ENCODE measurements around the gene ZKSCAN7.

The ZKSCAN7 gene

DNA sequence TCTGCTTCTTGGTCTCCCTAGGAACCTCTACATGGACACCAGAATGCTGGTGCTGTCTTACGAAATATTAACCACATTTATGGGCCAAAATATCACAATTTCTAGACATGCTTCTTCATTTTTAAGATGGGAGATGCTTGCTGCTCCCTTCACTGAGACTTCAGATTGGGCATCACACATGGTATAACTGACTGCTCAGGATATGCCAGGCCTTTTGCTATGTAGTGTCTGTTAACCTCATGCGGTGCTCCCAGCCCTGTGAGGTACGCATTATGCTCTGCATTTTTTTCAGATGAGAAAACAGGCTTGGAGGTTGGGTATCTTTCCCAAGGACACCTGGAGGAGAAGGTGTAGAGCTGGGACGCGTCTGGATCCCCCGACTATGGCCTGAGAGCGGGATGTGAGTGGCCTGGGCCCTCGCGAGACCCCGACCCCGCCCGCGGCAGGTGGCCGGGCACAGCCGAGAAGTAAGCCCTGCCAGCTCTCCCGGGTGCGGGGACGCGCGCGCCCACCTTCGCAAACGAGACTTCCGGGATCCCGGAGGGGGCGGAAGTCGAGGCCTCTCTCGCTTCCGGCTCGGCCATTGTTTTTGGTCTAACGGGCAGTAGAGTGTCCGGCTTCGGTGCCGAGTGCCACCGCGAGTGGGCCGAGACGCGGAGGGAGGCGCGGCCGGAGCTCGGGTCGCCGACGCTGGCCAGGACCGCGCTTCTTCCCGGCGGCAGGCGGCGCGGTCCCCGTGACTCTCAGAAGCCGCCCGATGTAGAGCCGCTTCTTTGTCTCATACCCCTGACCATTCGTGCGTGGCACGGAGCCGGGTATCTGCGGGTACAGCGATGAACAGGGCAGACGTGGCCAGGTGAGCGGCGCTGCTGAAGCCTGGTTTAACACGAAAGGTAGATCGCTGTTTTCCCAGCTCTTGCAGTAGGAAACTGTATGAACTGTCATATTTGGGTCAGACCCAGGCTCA, at the start of gene ZKSCAN7:
ZKSCAN7 (plus strand) TSS at position 568 of the 967 bp plus-strand sequence. CDS start 1,855 bp downstream, outside the sequence.
- no peaks in the 10 kb centered on the region; a peak in 1 of 3 replicates for H3K36me3 ChIP-seq (ENCODE audit: control insufficient read depth in 2 of 2, insufficient read depth in 1 of 2, low read length in 2 of 2)
- H3K9me3 ChIP-seq (ENCODE audit: control insufficient read depth, insufficient read depth, low read depth, low read length), result no peaks in the 10 kb centered on the region
- ChIA-PET CTCF (no interaction called here), POLR2A (no interaction called here)
- no peaks in the 10 kb centered on the region for H3K4me1 ChIP-seq (ENCODE audit: control insufficient read depth, insufficient read depth, low read length)
- TF ChIP-seq, protein P1, sequence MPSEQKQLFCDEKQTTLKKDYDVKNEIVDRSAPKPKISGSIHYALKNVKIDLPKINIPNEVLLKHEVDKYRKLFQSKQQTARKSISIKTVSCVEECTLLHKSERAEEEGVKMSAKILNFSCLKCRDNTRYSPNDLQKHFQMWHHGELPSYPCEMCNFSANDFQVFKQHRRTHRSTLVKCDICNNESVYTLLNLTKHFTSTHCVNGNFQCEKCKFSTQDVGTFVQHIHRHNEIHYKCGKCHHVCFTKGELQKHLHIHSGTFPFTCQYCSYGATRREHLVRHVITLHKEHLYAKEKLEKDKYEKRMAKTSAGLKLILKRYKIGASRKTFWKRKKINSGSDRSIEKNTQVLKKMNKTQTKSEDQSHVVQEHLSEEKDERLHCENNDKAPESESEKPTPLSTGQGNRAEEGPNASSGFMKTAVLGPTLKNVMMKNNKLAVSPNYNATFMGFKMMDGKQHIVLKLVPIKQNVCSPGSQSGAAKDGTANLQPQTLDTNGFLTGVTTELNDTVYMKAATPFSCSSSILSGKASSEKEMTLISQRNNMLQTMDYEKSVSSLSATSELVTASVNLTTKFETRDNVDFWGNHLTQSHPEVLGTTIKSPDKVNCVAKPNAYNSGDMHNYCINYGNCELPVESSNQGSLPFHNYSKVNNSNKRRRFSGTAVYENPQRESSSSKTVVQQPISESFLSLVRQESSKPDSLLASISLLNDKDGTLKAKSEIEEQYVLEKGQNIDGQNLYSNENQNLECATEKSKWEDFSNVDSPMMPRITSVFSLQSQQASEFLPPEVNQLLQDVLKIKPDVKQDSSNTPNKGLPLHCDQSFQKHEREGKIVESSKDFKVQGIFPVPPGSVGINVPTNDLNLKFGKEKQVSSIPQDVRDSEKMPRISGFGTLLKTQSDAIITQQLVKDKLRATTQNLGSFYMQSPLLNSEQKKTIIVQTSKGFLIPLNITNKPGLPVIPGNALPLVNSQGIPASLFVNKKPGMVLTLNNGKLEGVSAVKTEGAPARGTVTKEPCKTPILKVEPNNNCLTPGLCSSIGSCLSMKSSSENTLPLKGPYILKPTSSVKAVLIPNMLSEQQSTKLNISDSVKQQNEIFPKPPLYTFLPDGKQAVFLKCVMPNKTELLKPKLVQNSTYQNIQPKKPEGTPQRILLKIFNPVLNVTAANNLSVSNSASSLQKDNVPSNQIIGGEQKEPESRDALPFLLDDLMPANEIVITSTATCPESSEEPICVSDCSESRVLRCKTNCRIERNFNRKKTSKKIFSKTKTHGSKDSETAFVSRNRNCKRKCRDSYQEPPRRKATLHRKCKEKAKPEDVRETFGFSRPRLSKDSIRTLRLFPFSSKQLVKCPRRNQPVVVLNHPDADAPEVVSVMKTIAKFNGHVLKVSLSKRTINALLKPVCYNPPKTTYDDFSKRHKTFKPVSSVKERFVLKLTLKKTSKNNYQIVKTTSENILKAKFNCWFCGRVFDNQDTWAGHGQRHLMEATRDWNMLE (tag by site-specific recombination; conservative IDR thresholded peaks at IDR 0.05; ENCODE audit: low read depth), result peak; percentile 65
- TF ChIP-seq, protein P2, sequence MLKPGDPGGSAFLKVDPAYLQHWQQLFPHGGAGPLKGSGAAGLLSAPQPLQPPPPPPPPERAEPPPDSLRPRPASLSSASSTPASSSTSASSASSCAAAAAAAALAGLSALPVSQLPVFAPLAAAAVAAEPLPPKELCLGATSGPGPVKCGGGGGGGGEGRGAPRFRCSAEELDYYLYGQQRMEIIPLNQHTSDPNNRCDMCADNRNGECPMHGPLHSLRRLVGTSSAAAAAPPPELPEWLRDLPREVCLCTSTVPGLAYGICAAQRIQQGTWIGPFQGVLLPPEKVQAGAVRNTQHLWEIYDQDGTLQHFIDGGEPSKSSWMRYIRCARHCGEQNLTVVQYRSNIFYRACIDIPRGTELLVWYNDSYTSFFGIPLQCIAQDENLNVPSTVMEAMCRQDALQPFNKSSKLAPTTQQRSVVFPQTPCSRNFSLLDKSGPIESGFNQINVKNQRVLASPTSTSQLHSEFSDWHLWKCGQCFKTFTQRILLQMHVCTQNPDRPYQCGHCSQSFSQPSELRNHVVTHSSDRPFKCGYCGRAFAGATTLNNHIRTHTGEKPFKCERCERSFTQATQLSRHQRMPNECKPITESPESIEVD (tag by site-specific recombination; IDR thresholded peaks at IDR 0.05), result no peak
- peak within 1 kb of the TSS; percentile 4; the same call in 1 of the 2 replicates for H3K27ac ChIP-seq (ENCODE audit: extremely low read depth, low read depth, low read length)
- peak within 1 kb of the TSS; percentile 39 for H3K4me3 ChIP-seq (ENCODE audit: low read depth, low read length)

DNA sequence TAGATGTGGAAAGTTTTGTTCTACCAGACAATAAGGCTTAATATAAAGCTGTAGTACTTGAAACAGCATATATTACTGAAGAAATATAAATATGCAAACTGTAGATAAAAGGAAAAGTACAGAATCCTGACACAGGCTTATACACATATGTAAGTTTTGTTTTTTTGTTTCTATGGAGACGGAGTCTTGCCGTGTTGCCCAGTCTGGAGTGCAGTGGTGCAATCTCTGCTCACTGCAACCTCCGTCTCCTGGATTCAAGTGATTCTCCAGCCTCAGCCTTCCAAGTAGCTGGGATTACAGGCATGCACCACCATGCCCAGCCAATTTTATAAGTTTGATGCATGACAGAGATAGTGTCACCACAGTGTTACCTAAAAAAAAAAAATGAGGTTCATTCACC, 48.4 kb upstream of the ZKSCAN7 start:
- no peak overlapping the region for H3K27ac ChIP-seq (ENCODE audit: extremely low read depth, low read depth, low read length)
- H3K9me3 ChIP-seq (ENCODE audit: control insufficient read depth, insufficient read depth, low read depth, low read length), result no peaks in the 10 kb centered on the region
- peaks cover 0 to 15% of the 10 kb centered on the region in 2 experiments; a peak in 2 of 3 replicates for H3K36me3 ChIP-seq (ENCODE audit: control insufficient read depth in 2 of 2, insufficient read depth in 1 of 2, low read length in 2 of 2)
- CTCF ChIA-PET, result no interaction called here
- no peak overlapping the region for H3K4me3 ChIP-seq (ENCODE audit: low read depth, low read length)
- POLR2A ChIA-PET, result no interaction called here
- TF ChIP-seq ZNF112 (tag by site-specific recombination; IDR thresholded peaks at IDR 0.05) (no peak), ZNF416 (tag by site-specific recombination; IDR thresholded peaks at IDR 0.05) (no peak), ZNF133 (tag by site-specific recombination; IDR thresholded peaks at IDR 0.05) (no peak), REPIN1 (tag by site-specific recombination; IDR thresholded peaks at IDR 0.05; ENCODE audit: low read depth) (no peak), ZNF391 (tag by site-specific recombination; IDR thresholded peaks at IDR 0.05; ENCODE audit: borderline replicate concordance, low read depth) (no peak)
- H3K4me1 ChIP-seq (ENCODE audit: control insufficient read depth, insufficient read depth, low read length), result no peaks in the 10 kb centered on the region

GRCh38 chr3:44506961-44507360, 48.0 kb upstream of the ZKSCAN7 start:
- POLR2A ChIA-PET, result no interaction called here
- no peaks in the 10 kb centered on the region for H3K4me1 ChIP-seq (ENCODE audit: control insufficient read depth, insufficient read depth, low read length)
- CTCF ChIA-PET, result no interaction called here
- H3K27ac ChIP-seq (ENCODE audit: extremely low read depth, low read depth, low read length), result no peak overlapping the region
- H3K4me3 ChIP-seq (ENCODE audit: low read depth, low read length), result no peak overlapping the region
- no peaks in the 10 kb centered on the region for H3K9me3 ChIP-seq (ENCODE audit: control insufficient read depth, insufficient read depth, low read depth, low read length)
- TF ChIP-seq KLF17 (tag by site-specific recombination; IDR thresholded peaks at IDR 0.05), result no peak
- TF ChIP-seq PBX3 (CRISPR knock-in tag; IDR thresholded peaks at IDR 0.05), result no peak
- TF ChIP-seq GLIS2 (tag by site-specific recombination; IDR thresholded peaks at IDR 0.05), result no peak
- H3K36me3 ChIP-seq (ENCODE audit: control insufficient read depth in 2 of 2, insufficient read depth in 1 of 2, low read length in 2 of 2), result peaks cover 0 to 11% of the 10 kb centered on the region in 2 experiments; a peak in 2 of 3 replicates

Data from HEK293 (cell line).